Hindlimb muscle (tissue), 1 donor: Measurements from ENCODE around the gene DNAAF2. TPM values are rescaled to one million over a fixed set of nuclear protein-coding genes. Genes with fewer than 3 reads are reported as not detected.

Source experiments
- DNase-seq: peaks from one replicate; pipeline ENCODE4 v3.0.0-alpha.2; 2013
- polyA plus RNA-seq: library from polyadenylated mRNA; unstranded; fragments of 120-200 nt; gene quantifications from one replicate; pipeline ENCODE4 v1.2.1, GENCODE V29; 2013; ENCODE audit not compliant: insufficient read length

The DNAAF2 gene
- polyA plus RNA-seq, 1 donor: 7.7 TPM

GRCh38 chr14:49582113-49582977, 52.7 kb downstream of the DNAAF2 start:
- no peak for DNase-seq

- DNase-seq: no peak
Measured at GRCh38 chr14:49581209-49582112, 53.6 kb downstream of the DNAAF2 start.

GRCh38 chr14:49579841-49580240, 55.2 kb downstream of the DNAAF2 start:
- DNase-seq: no peak

- no peak for DNase-seq
Measured at GRCh38 chr14:49578141-49578540, 56.9 kb downstream of the DNAAF2 start.

Other genes starting within 250 kb of the DNAAF2 start
- 1,715 TPM for gene RPS29, start 48.9 kb downstream of the DNAAF2 start, polyA plus RNA-seq
- 7.4 TPM for gene LRR1, start 36.3 kb downstream of the DNAAF2 start, polyA plus RNA-seq
- gene RPL36AL, start 14.6 kb downstream of the DNAAF2 start, polyA plus RNA-seq: 150 TPM
- gene MGAT2, start 14.4 kb downstream of the DNAAF2 start, polyA plus RNA-seq: 22.4 TPM
- 8.0 TPM for gene POLE2, start 53.0 kb upstream of the DNAAF2 start, polyA plus RNA-seq
- gene KLHDC1, start 57.9 kb upstream of the DNAAF2 start, polyA plus RNA-seq: 6.0 TPM
- gene KLHDC2, start 132.9 kb upstream of the DNAAF2 start, polyA plus RNA-seq: 73.5 TPM
- 38.2 TPM for gene NEMF, start 217.5 kb upstream of the DNAAF2 start, polyA plus RNA-seq